Suppressor macrophage treated with lipopolysaccharide for 4 hours (primary cell): ENCODE measurements around the gene CCT3.
"Not testable (repeated sequence)": the region's sequence is repeated elsewhere in the genome, so short reads cannot be mapped to it uniquely, and the experiment has no call there.

Experiments
- DNase-seq: peaks from one replicate; pipeline ENCODE4 v3.0.0-alpha.2; 2020

CCT3 gene

GRCh38 chr1:156338180-156338976 is at the start of gene CCT3, which contains the start of gene TSACC:
CCT3 (minus strand) TSS chr1:156338292; CDS start chr1:156338184, 108 bp downstream.
TSACC (plus strand) TSS chr1:156338526; CDS start chr1:156339758, 1,232 bp downstream.
- DNase-seq, result peak; percentile 100

- DNase-seq, result no peak
Observed at GRCh38 chr1:156387870-156388173, 49.7 kb upstream of the CCT3 start.

- DNase-seq, result no peak
Observed at GRCh38 chr1:156386949-156387869, 49.1 kb upstream of the CCT3 start.

- DNase-seq, result no peak
Observed at GRCh38 chr1:156386134-156386901, 48.2 kb upstream of the CCT3 start.

GRCh38 chr1:156385534-156386031 is 47.5 kb upstream of the CCT3 start:
- DNase-seq, result peak; percentile 80

GRCh38 chr1:156384658-156385057 is 46.6 kb upstream of the CCT3 start:
- no peak for DNase-seq

GRCh38 chr1:156384007-156384406 is 45.9 kb upstream of the CCT3 start:
- peak; percentile 69 for DNase-seq

GRCh38 chr1:156383023-156383422 is 44.9 kb upstream of the CCT3 start:
- DNase-seq, result peak; percentile 73

GRCh38 chr1:156382561-156382960 is 44.5 kb upstream of the CCT3 start:
- no peak for DNase-seq

GRCh38 chr1:156379420-156380165 is 41.5 kb upstream of the CCT3 start:
- no peak for DNase-seq

- DNase-seq, result no peak
Observed at GRCh38 chr1:156378557-156378956, 40.5 kb upstream of the CCT3 start.

- DNase-seq, result no peak
Observed at GRCh38 chr1:156376958-156377919, 39.1 kb upstream of the CCT3 start.

- peak; percentile 88 for DNase-seq
Observed at GRCh38 chr1:156376146-156376545, 38.1 kb upstream of the CCT3 start.

- no peak for DNase-seq
Observed at GRCh38 chr1:156373546-156373945, 35.5 kb upstream of the CCT3 start.

GRCh38 chr1:156372876-156373275 is 34.8 kb upstream of the CCT3 start:
- DNase-seq, result no peak

GRCh38 chr1:156372265-156372586 is 34.1 kb upstream of the CCT3 start:
- DNase-seq, result peak; percentile 60

- DNase-seq, result peak; percentile 83
Observed at GRCh38 chr1:156371553-156372264, 33.6 kb upstream of the CCT3 start.

GRCh38 chr1:156369685-156370286 is 31.7 kb upstream of the CCT3 start:
- not testable (repeated sequence) for DNase-seq

GRCh38 chr1:156368889-156369684 is 31.0 kb upstream of the CCT3 start, which contains the start of gene RHBG:
RHBG (plus strand) TSS chr1:156369211; CDS start chr1:156369250, 39 bp downstream.
- DNase-seq, result peak; percentile 47
